HEK293T (cell line): Measurements from ENCODE around the gene MAT1A.

Experiments
- ARNT ChIP-seq: fragments of 450-650 bp; IDR thresholded peaks from 2 replicates; pipeline ENCODE4 v1.6.1; 2017; ENCODE audit warnings: mild to moderate bottlenecking
- FOXA1 ChIP-seq: fragments of 450-650 bp; IDR thresholded peaks from 2 replicates; pipeline ENCODE4 v1.6.1; 2016; ENCODE audit warnings: mild to moderate bottlenecking
- NFRKB ChIP-seq: fragments of 450-650 bp; IDR thresholded peaks from 2 replicates; pipeline ENCODE4 v1.6.1; 2016; ENCODE audit warnings: mild to moderate bottlenecking, moderate library complexity
- SP1 ChIP-seq: fragments of 450-650 bp; IDR thresholded peaks from 2 replicates; pipeline ENCODE4 v1.6.1; 2017

DNA sequence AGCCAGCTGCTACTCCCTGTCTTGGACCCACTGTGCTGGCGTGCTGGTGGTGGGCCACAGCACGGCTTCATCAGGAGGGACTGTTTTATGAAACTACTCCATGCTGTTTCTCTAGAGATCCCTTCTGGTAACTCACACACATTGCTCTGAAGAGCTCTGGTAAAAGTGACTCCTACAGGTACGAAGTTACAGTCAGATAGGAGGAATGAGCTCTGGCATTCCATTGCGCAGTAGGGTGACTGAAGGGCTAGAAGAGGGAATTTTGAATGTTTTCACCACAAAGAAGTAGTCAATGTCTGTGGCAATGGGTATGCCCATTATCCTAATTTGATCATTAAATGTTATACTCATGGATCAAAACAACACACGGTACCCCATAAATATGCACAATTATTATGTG lies 609 bp downstream of the MAT1A start:
- TF ChIP-seq SP1 = no peak
- no peak for TF ChIP-seq NFRKB
- no peak for TF ChIP-seq FOXA1
- TF ChIP-seq ARNT = no peak
